Measurements from ENCODE around the gene ZNF462. TPM values are rescaled to one million over a fixed set of nuclear protein-coding genes. Genes with fewer than 3 reads are reported as not detected.

ZNF462 gene
- total and polyA plus RNA-seq, 12 donors = 4.9 to 86.9 (median 38.5) TPM

DNA sequence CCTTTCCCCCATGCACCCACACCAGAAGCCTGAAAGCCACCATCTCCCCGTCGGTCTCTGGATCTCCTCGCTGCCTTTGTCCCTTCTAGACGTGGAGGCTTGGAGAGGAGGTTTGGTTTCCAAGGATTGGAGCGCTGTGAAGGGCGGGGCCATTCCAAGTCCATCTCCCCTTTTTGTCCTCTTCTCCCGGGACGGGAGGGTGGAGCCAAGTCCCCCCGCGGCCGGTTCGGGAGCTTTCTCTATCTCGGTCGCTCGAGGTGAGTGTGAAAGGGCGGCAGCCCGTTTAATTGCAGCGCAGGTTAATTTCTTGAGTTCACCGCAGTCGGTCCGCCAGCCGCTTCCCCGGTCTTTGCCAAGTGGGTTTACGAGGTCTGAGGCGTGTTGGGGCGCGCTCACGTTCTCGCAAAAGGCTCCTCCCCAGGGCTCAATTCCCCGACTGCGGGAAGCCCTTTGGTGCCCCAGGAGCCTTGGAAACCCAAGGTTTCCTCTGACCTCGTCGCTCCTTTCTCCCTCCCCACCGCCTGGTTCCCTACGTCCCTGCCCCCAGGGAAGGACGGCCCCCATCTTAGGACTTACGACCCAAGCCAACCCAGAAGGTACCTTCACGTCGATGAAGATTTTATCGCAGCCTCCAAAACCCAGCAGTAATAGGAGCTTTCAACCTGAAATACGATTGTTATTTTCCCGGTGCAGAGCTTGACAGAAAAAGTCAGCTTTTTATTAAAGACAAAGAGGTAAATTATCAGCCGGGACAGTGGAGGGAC lies 2.8 kb upstream of the ZNF462 start:
- peak overlapping the region in 3 of 5 donors; percentile 79 to 89 (median 89) for H3K27ac ChIP-seq
- peaks cover under 1 to 9% of the 10 kb centered on the region in 2 donors for H3K4me1 ChIP-seq (replicated peaks in 1 of 2)
- peak in 6 of 7 donors; percentile 32 to 49 (median 43) for DNase-seq
- TF ChIP-seq, protein P1, sequence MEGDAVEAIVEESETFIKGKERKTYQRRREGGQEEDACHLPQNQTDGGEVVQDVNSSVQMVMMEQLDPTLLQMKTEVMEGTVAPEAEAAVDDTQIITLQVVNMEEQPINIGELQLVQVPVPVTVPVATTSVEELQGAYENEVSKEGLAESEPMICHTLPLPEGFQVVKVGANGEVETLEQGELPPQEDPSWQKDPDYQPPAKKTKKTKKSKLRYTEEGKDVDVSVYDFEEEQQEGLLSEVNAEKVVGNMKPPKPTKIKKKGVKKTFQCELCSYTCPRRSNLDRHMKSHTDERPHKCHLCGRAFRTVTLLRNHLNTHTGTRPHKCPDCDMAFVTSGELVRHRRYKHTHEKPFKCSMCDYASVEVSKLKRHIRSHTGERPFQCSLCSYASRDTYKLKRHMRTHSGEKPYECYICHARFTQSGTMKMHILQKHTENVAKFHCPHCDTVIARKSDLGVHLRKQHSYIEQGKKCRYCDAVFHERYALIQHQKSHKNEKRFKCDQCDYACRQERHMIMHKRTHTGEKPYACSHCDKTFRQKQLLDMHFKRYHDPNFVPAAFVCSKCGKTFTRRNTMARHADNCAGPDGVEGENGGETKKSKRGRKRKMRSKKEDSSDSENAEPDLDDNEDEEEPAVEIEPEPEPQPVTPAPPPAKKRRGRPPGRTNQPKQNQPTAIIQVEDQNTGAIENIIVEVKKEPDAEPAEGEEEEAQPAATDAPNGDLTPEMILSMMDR (IDR thresholded peaks at IDR 0.05) = no peak
- TF ChIP-seq POLR2A (IDR thresholded peaks at IDR 0.05) = no peak
- H3K4me3 ChIP-seq = peak overlapping the region; percentile 30 to 77 (median 63)
- intact Hi-C loops (cut with DNase I) = loop anchor here in 1 of 2 donors (5.0 kb wide), 1 partner anchor 82 kb away; no protein-coding TSS in a partner anchor
- H3K36me3 ChIP-seq (replicated peaks in 1 of 2) = no peaks in the 10 kb centered on the region
- peaks cover 0 to 7% (median 0%) of the 10 kb centered on the region in 3 donors for H3K9me3 ChIP-seq (replicated peaks in 1 of 3)
- no peaks in the 10 kb centered on the region for H3K27me3 ChIP-seq
- 1 to 3% (median 2%) methylated on average over 20 to 43 of the region's 43 CpGs for WGBS, 4 donors

DNA sequence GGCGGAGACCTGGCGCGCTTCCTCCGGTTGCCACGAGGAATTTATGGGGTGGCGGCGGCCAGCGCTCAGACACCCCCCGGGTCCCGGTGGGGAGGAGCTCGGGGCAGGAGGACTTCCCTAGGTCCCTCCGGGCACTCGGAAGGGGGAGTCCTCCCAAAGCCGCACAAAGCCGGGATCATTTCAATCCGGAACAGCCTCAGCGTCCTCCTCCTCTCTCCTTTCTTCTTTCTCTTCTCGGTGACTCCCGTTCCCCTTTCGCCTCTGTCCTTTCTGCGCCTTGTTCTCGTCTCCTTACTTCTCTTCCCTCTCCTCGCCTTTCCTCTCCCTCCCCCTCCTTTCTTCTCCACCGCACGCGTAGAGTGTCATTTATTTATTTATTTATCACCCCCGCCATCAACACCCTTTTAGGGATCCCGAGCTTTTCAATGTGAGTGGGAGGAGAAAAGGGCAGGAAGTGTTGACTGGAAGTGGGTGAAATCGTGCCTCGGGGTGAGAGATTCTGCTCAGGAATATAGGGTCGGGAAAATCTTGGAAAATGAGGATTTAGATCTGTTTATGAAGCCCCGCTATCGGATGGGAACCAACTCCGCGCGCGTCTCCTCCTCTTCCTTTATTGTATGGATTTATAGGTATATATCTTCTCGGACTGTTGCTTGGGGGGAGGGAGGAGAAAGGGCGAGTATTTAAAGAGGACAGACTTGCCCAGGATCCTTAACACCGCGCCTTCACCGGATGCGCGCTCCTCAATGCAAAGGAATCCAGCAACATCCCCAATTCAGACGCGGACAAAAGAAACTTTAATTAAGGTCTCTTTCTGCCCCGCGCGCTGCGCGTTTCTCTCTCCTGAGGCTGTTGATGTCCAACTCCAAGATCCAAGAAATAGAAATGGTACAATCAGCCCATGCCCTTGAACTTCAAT lies 2.0 kb upstream of the ZNF462 start:
- TF ChIP-seq POLR2A (IDR thresholded peaks at IDR 0.05) = peak in 1 of 2 donors; percentile 24
- TF ChIP-seq, protein P1 (IDR thresholded peaks at IDR 0.05) = peak in 2 of 6 experiments; percentile 1 to 13
- intact Hi-C loops (cut with DNase I) = loop anchor here in 1 of 2 donors (5.0 kb wide), 1 partner anchor 81 kb away; no protein-coding TSS in a partner anchor
- no peaks in the 10 kb centered on the region for H3K36me3 ChIP-seq (replicated peaks in 1 of 2)
- DNase-seq = peak in 6 of 7 donors; percentile 43 to 57 (median 54)
- peak overlapping the region in 4 of 5 donors; percentile 23 to 89 (median 84) for H3K27ac ChIP-seq
- H3K4me3 ChIP-seq = peak overlapping the region; percentile 30 to 77 (median 63)
- 0 to 1% (median 0%) methylated on average over 51 of the region's 51 CpGs for WGBS, 4 donors
- H3K27me3 ChIP-seq = no peaks in the 10 kb centered on the region
- no peaks in the 10 kb centered on the region for H3K9me3 ChIP-seq (replicated peaks in 1 of 3)
- peaks cover 9 to 15% of the 10 kb centered on the region in 2 donors for H3K4me1 ChIP-seq (replicated peaks in 1 of 2)

DNA sequence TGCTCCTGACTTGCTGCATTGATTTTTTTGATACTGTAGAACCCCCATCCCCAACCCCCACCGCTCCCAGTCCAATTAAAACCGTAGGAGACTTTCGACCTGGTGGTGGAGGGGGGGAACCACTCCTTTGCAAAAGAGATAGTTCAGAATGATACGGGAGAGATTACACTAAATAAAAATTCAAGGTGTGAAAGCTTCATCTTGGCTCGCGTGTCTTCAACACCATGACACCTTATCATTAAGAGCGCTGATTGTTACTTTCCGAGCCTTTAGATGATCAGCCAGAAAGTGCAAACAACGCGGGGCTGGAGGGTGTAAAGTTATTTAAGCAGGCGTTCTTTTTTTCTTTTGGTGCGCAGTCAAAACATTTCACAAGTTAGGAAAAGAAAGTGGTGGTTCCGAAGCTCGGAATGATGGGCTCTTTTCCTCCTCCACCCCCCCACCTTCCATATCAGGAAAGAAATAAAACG lies 1.3 kb upstream of the ZNF462 start:
- TF ChIP-seq, protein P1 (IDR thresholded peaks at IDR 0.05) = peak in 2 of 6 experiments; percentile 0 to 14
- no peak for TF ChIP-seq POLR2A (IDR thresholded peaks at IDR 0.05)
- no peaks in the 10 kb centered on the region for H3K27me3 ChIP-seq
- intact Hi-C loops (cut with DNase I) = loop anchor here in 1 of 2 donors (5.0 kb wide), 1 partner anchor 81 kb away; no protein-coding TSS in a partner anchor

More for the DNA sequence above, 1.3 kb upstream of the ZNF462 start:
- WGBS, 4 donors = 1% methylated on average over 15 of the region's 15 CpGs
- Histone ChIP-seq H3K36me3 (replicated peaks in 1 of 2) (no peaks in the 10 kb centered on the region), H3K9me3 (replicated peaks in 1 of 3) (no peaks in the 10 kb centered on the region), H3K27ac (peak overlapping the region; percentile 23 to 89 (median 79)), H3K4me1 (replicated peaks in 1 of 2) (peaks cover 9 to 21% of the 10 kb centered on the region in 2 donors), H3K4me3 (peak overlapping the region in 3 of 4 donors; percentile 10 to 77 (median 76))
- DNase-seq = peak in 1 of 7 donors; percentile 33
